HepG2 (cell line): ENCODE results near the gene FAM20A. TPM values are rescaled to one million over a fixed set of nuclear protein-coding genes. Genes with fewer than 3 reads are reported as not detected.
A peak's percentile ranks its signal among the peaks of the same experiment; 100 is the strongest.

Experiments used
- GATAD2A ChIP-seq: IDR thresholded peaks from 2 replicates; pipeline ENCODE4 v1.6.1; 2016
- HDAC2 ChIP-seq: sonication (generic); formaldehyde crosslinking; IDR thresholded peaks from 2 replicates; pipeline ENCODE4 v1.4.0; 2020; ENCODE audit warnings: missing genetic modification reagents
- HNRNPLL ChIP-seq: fragments of 200-400 bp; formaldehyde crosslinking; IDR thresholded peaks from 2 replicates; pipeline ENCODE4 v1.6.1; 2017; ENCODE audit warnings: mild to moderate bottlenecking, low read depth, low read length; ENCODE audit not compliant: poor library complexity, severe bottlenecking
- HNRNPUL1 ChIP-seq: fragments of 200-400 bp; formaldehyde crosslinking; IDR thresholded peaks from 2 replicates; pipeline ENCODE4 v1.6.1; 2017; ENCODE audit warnings: low read depth, mild to moderate bottlenecking, low read length, moderate library complexity
- JUN ChIP-seq: sonication (generic); formaldehyde crosslinking; IDR thresholded peaks from 2 replicates; pipeline ENCODE4 v1.4.0; 2020; ENCODE audit warnings: mild to moderate bottlenecking, missing genetic modification reagents
- MIER2 ChIP-seq: IDR thresholded peaks from 2 replicates; pipeline ENCODE4 v1.6.1; 2016; ENCODE audit warnings: missing biosample characterization, missing genetic modification reagents
- NCOA1 ChIP-seq: sonication (generic); formaldehyde crosslinking; IDR thresholded peaks from 2 replicates; pipeline ENCODE4 v1.9.0; 2021; ENCODE audit warnings: missing genetic modification reagents
- PCBP2 ChIP-seq: fragments of 200-400 bp; formaldehyde crosslinking; optimal IDR thresholded peaks from 2 replicates; pipeline ENCODE3; 2018; ENCODE audit warnings: low read length, low read depth; ENCODE audit not compliant: poor library complexity, severe bottlenecking
- PRPF4 ChIP-seq: fragments of 200-400 bp; formaldehyde crosslinking; IDR thresholded peaks from 2 replicates; pipeline ENCODE4 v1.6.1; 2016; ENCODE audit warnings: low read length, low read depth; ENCODE audit not compliant: poor library complexity, severe bottlenecking
- SATB2 ChIP-seq: sonication (generic); formaldehyde crosslinking; IDR thresholded peaks from 2 replicates; pipeline ENCODE4 v1.5.0; 2020; ENCODE audit warnings: missing genetic modification reagents
- TARDBP ChIP-seq: sonication (generic); formaldehyde crosslinking; IDR thresholded peaks from 2 replicates; pipeline ENCODE4 v1.8.0; 2022; ENCODE audit warnings: mild to moderate bottlenecking, missing genetic modification reagents
- ZKSCAN1 ChIP-seq: fragments of 150-350 bp; IDR thresholded peaks from 2 replicates; pipeline ENCODE4 v1.6.1; 2014; ENCODE audit warnings: low read length
- ZNF350 ChIP-seq: sonication (generic); formaldehyde crosslinking; IDR thresholded peaks from 2 replicates; pipeline ENCODE4 v1.4.0; 2020; ENCODE audit warnings: mild to moderate bottlenecking, low read depth, missing genetic modification reagents, borderline replicate concordance
- ZNF441 ChIP-seq: sonication (generic); formaldehyde crosslinking; IDR thresholded peaks from 2 replicates; pipeline ENCODE4 v1.7.0; 2021; ENCODE audit warnings: missing genetic modification reagents, borderline replicate concordance
- ZNF564 ChIP-seq: sonication (generic); formaldehyde crosslinking; IDR thresholded peaks from 2 replicates; pipeline ENCODE4 v1.8.1; 2023; ENCODE audit warnings: mild to moderate bottlenecking, missing genetic modification reagents
- ZNF577 ChIP-seq: sonication (generic); formaldehyde crosslinking; IDR thresholded peaks from 2 replicates; pipeline ENCODE4 v1.4.0; 2020; ENCODE audit warnings: mild to moderate bottlenecking, low read depth, missing genetic modification reagents, borderline replicate concordance
- ZNF841 ChIP-seq: sonication (generic); formaldehyde crosslinking; IDR thresholded peaks from 2 replicates; pipeline ENCODE4 v1.8.1; 2023; ENCODE audit warnings: missing genetic modification reagents, borderline replicate concordance
- polyA plus RNA-seq, 8 experiments: library from polyadenylated mRNA; depleted of rRNA in 3 of 8; stranded (reverse) in 7 of 8; unstranded in 1 of 8; fragments of >200 nt; fragmentation: Illumina TruSeq in 4 of 8; extraction: Trizol in 4 of 8; gene quantifications; 2 replicates each; pipeline versions ENCODE4 v1.2.1 to v1.2.3, GENCODE V29; 2011 to 2016; ENCODE audit warnings: low read depth in 4 of 8, missing spikeins in 1 of 8, mixed read lengths in 1 of 8; ENCODE audit not compliant: insufficient read depth in 1 of 8
- total RNA-seq, 5 experiments: library from RNA; depleted of rRNA; stranded (reverse); fragments of >200 nt; fragmentation: Illumina TruSeq; extraction: Trizol; gene quantifications; 2 replicates each; pipeline ENCODE4 v1.2.3, GENCODE V29; 2016; ENCODE audit warnings: low read depth in 1 of 5
- TF ChIP-seq, protein P1 (sequence below): sonication (generic); formaldehyde crosslinking; IDR thresholded peaks from 2 replicates; pipeline ENCODE4 v1.4.0; 2020; ENCODE audit warnings: missing genetic modification reagents, borderline replicate concordance
- TF ChIP-seq, protein P2 (sequence below): sonication (generic); formaldehyde crosslinking; IDR thresholded peaks from 2 replicates; pipeline ENCODE4 v1.4.0; 2020; ENCODE audit warnings: mild to moderate bottlenecking, missing genetic modification reagents
- TF ChIP-seq, protein P3 (sequence below): IDR thresholded peaks from 2 replicates; pipeline ENCODE4 v1.6.1; 2016; ENCODE audit warnings: low read depth, borderline replicate concordance
- TF ChIP-seq, protein P4 (sequence below): sonication (generic); formaldehyde crosslinking; IDR thresholded peaks from 2 replicates; pipeline ENCODE4 v1.8.0; 2022; ENCODE audit warnings: missing genetic modification reagents, mild to moderate bottlenecking, moderate library complexity, borderline replicate concordance
- TF ChIP-seq, protein P5 (sequence below): sonication (generic); formaldehyde crosslinking; IDR thresholded peaks from 2 replicates; pipeline ENCODE4 v1.5.0; 2020; ENCODE audit warnings: missing genetic modification reagents

FAM20A gene
- total and polyA plus RNA-seq, 2 of the 13 experiments (the other 11 are each of a cell fraction or from before 2014, with no cell fraction given): 9.3 to 20.7 TPM

DNA sequence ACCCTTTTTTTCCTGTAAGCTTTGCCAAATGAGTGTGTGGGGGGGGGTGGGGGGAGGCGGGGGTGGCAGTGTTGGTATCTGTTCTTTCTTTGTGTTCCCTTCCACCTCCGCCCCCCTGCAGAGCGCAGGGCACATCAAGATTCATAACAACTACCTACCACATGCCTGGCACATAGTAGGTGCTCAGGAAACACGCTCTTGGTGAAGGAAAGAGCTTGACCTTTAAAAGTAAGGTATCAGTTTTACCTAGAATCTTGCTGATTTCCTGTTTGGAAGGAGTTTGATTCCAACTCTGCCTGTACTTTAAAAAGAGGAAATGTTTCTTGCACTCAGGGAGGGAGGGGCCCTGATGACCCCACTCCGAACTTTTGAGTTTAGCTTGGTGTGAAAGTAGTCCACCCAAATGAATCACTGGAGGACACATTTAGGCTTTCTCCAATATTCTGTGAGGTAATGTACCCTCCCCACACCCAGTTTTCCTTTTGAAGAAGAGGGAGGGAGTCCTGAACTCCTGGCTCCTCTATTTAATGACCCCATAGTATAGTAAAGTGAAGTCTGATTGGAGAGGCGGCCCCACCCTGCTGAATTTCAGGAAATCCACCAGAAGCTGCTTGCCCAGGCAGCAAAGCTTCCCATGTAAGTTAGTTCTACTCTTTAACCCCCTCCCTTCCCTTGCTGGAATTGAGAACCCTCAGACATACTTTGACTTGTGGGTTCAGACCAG lies 560 bp upstream of the FAM20A start (continued):
- TF ChIP-seq, protein P1, sequence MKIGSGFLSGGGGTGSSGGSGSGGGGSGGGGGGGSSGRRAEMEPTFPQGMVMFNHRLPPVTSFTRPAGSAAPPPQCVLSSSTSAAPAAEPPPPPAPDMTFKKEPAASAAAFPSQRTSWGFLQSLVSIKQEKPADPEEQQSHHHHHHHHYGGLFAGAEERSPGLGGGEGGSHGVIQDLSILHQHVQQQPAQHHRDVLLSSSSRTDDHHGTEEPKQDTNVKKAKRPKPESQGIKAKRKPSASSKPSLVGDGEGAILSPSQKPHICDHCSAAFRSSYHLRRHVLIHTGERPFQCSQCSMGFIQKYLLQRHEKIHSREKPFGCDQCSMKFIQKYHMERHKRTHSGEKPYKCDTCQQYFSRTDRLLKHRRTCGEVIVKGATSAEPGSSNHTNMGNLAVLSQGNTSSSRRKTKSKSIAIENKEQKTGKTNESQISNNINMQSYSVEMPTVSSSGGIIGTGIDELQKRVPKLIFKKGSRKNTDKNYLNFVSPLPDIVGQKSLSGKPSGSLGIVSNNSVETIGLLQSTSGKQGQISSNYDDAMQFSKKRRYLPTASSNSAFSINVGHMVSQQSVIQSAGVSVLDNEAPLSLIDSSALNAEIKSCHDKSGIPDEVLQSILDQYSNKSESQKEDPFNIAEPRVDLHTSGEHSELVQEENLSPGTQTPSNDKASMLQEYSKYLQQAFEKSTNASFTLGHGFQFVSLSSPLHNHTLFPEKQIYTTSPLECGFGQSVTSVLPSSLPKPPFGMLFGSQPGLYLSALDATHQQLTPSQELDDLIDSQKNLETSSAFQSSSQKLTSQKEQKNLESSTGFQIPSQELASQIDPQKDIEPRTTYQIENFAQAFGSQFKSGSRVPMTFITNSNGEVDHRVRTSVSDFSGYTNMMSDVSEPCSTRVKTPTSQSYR (CRISPR knock-in tag): no peak
- no peak for TF ChIP-seq HNRNPUL1
- no peak for TF ChIP-seq ZNF441
- TF ChIP-seq ZNF350 (CRISPR knock-in tag): 0 out of 2 replicates have a peak, but pooled peaks have one; percentile 6
- TF ChIP-seq PCBP2: no peak
- TF ChIP-seq, protein P2, sequence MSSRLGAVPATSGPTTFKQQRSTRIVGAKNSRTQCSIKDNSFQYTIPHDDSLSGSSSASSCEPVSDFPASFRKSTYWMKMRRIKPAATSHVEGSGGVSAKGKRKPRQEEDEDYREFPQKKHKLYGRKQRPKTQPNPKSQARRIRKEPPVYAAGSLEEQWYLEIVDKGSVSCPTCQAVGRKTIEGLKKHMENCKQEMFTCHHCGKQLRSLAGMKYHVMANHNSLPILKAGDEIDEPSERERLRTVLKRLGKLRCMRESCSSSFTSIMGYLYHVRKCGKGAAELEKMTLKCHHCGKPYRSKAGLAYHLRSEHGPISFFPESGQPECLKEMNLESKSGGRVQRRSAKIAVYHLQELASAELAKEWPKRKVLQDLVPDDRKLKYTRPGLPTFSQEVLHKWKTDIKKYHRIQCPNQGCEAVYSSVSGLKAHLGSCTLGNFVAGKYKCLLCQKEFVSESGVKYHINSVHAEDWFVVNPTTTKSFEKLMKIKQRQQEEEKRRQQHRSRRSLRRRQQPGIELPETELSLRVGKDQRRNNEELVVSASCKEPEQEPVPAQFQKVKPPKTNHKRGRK (CRISPR knock-in tag): no peak
- no peak for TF ChIP-seq HDAC2 (CRISPR knock-in tag)
- TF ChIP-seq ZNF564 (CRISPR knock-in tag): 0 out of 2 replicates have a peak, but pooled peaks have one; percentile 1
- TF ChIP-seq PRPF4: no peak
- no peak for TF ChIP-seq ZNF577 (CRISPR knock-in tag)
- TF ChIP-seq MIER2 (CRISPR knock-in tag): no peak
- TF ChIP-seq SATB2 (CRISPR knock-in tag): no peak
- TF ChIP-seq, protein P3, sequence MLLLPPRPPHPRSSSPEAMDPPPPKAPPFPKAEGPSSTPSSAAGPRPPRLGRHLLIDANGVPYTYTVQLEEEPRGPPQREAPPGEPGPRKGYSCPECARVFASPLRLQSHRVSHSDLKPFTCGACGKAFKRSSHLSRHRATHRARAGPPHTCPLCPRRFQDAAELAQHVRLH: 0 out of 2 replicates have a peak, but pooled peaks have one; percentile 25
- TF ChIP-seq NCOA1: no peak
- TF ChIP-seq ZKSCAN1: peak; percentile 91
- TF ChIP-seq GATAD2A (CRISPR knock-in tag): no peak
- no peak for TF ChIP-seq HNRNPLL
- TF ChIP-seq ZNF841 (CRISPR knock-in tag): no peak
- TF ChIP-seq TARDBP (CRISPR knock-in tag): 0 out of 2 replicates have a peak, but pooled peaks have one; percentile 7
- TF ChIP-seq, protein P4, sequence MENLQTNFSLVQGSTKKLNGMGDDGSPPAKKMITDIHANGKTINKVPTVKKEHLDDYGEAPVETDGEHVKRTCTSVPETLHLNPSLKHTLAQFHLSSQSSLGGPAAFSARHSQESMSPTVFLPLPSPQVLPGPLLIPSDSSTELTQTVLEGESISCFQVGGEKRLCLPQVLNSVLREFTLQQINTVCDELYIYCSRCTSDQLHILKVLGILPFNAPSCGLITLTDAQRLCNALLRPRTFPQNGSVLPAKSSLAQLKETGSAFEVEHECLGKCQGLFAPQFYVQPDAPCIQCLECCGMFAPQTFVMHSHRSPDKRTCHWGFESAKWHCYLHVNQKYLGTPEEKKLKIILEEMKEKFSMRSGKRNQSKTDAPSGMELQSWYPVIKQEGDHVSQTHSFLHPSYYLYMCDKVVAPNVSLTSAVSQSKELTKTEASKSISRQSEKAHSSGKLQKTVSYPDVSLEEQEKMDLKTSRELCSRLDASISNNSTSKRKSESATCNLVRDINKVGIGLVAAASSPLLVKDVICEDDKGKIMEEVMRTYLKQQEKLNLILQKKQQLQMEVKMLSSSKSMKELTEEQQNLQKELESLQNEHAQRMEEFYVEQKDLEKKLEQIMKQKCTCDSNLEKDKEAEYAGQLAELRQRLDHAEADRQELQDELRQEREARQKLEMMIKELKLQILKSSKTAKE: peak; percentile 27; the same call in 1 of the 2 replicates
- no peak for TF ChIP-seq JUN (CRISPR knock-in tag)
- TF ChIP-seq, protein P5, sequence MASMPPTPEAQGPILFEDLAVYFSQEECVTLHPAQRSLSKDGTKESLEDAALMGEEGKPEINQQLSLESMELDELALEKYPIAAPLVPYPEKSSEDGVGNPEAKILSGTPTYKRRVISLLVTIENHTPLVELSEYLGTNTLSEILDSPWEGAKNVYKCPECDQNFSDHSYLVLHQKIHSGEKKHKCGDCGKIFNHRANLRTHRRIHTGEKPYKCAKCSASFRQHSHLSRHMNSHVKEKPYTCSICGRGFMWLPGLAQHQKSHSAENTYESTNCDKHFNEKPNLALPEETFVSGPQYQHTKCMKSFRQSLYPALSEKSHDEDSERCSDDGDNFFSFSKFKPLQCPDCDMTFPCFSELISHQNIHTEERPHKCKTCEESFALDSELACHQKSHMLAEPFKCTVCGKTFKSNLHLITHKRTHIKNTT (CRISPR knock-in tag): no peak
